Osteocyte (in vitro differentiated cells): ENCODE results near the gene MEF2B. TPM values are rescaled to one million over a fixed set of nuclear protein-coding genes. Genes with fewer than 3 reads are reported as not detected.
"Not testable (repeated sequence)": the region's sequence is repeated elsewhere in the genome, so short reads cannot be mapped to it uniquely, and the experiment has no call there.

Experiments
- DNase-seq: peaks from one replicate; pipeline ENCODE4 v3.0.0; 2021; ENCODE audit warnings: mixed read lengths; ENCODE audit not compliant: unreplicated experiment; ENCODE audit errors: extremely low spot score
- H3K27ac Mint-ChIP-seq: one replicate; pipeline ENCODE4 v1.8.0; 2021; ENCODE audit warnings: mild to moderate bottlenecking, mixed read lengths; ENCODE audit not compliant: unreplicated experiment
- H3K27me3 Mint-ChIP-seq: one replicate; pipeline ENCODE4 v1.8.0; 2021; ENCODE audit warnings: mixed read lengths; ENCODE audit not compliant: unreplicated experiment
- H3K36me3 Mint-ChIP-seq: one replicate; pipeline ENCODE4 v1.8.0; 2021; ENCODE audit warnings: mixed read lengths; ENCODE audit not compliant: unreplicated experiment
- H3K4me1 Mint-ChIP-seq: one replicate; pipeline ENCODE4 v1.8.0; 2021; ENCODE audit warnings: mixed read lengths; ENCODE audit not compliant: unreplicated experiment
- H3K4me3 Mint-ChIP-seq: one replicate; pipeline ENCODE4 v1.8.0; 2021; ENCODE audit warnings: mild to moderate bottlenecking, moderate library complexity, mixed read lengths; ENCODE audit not compliant: unreplicated experiment
- H3K9me3 Mint-ChIP-seq: one replicate; pipeline ENCODE4 v1.8.0; 2021; ENCODE audit warnings: mixed read lengths; ENCODE audit not compliant: unreplicated experiment
- CTCF ChIP-seq: fragments of 200-600 bp; sonication (generic); IDR thresholded peaks from 2 replicates; pipeline ENCODE4 v1.5.0; 2021; ENCODE audit warnings: antibody characterized with exemption, mild to moderate bottlenecking, moderate library complexity
- total RNA-seq: library from RNA; stranded (reverse); gene quantifications from 2 replicates; pipeline ENCODE4 v1.2.1, GENCODE V29; 2021

The MEF2B gene
- total RNA-seq, 1 donor from 2014 or later = 1.6 TPM

GRCh38 chr19:19111136-19111835 lies 58.8 kb downstream of the MEF2B start:
- Mint-ChIP-seq H3K9me3 (no peaks in the 10 kb centered on the region), H3K4me1 (peaks cover 8% of the 10 kb centered on the region), H3K4me3 (no peak overlapping the region), H3K36me3 (peaks cover 2% of the 10 kb centered on the region), H3K27me3 (no peaks in the 10 kb centered on the region), H3K27ac (no peak overlapping the region)
- no peak for DNase-seq
- TF ChIP-seq CTCF = no peak

- Mint-ChIP-seq H3K4me3 (no peak overlapping the region), H3K9me3 (no peaks in the 10 kb centered on the region), H3K27ac (no peak overlapping the region), H3K27me3 (no peaks in the 10 kb centered on the region), H3K36me3 (peaks cover 2% of the 10 kb centered on the region), H3K4me1 (peaks cover 13% of the 10 kb centered on the region)
- peak; percentile 39 for TF ChIP-seq CTCF
- DNase-seq = no peak
Observed at GRCh38 chr19:19110410-19111135, 59.5 kb downstream of the MEF2B start.

GRCh38 chr19:19109601-19110000 lies 60.5 kb downstream of the MEF2B start:
- Mint-ChIP-seq H3K27ac (no peak overlapping the region), H3K4me1 (peaks cover 21% of the 10 kb centered on the region), H3K27me3 (no peaks in the 10 kb centered on the region), H3K9me3 (no peaks in the 10 kb centered on the region), H3K4me3 (no peak overlapping the region), H3K36me3 (peaks cover 2% of the 10 kb centered on the region)
- TF ChIP-seq CTCF = no peak
- DNase-seq = no peak

GRCh38 chr19:19107654-19108053 lies 62.4 kb downstream of the MEF2B start:
- TF ChIP-seq CTCF = no peak
- H3K4me3 Mint-ChIP-seq = no peak overlapping the region
- no peaks in the 10 kb centered on the region for H3K27me3 Mint-ChIP-seq
- no peaks in the 10 kb centered on the region for H3K9me3 Mint-ChIP-seq
- DNase-seq = no peak
- H3K36me3 Mint-ChIP-seq = peaks cover 2% of the 10 kb centered on the region
- H3K27ac Mint-ChIP-seq = no peak overlapping the region
- H3K4me1 Mint-ChIP-seq = peaks cover 21% of the 10 kb centered on the region

GRCh38 chr19:19106938-19107337 lies 63.1 kb downstream of the MEF2B start:
- not testable (repeated sequence) for H3K27ac Mint-ChIP-seq, H3K4me3 Mint-ChIP-seq, DNase-seq, H3K36me3 Mint-ChIP-seq, H3K27me3 Mint-ChIP-seq, H3K9me3 Mint-ChIP-seq
- H3K4me1 Mint-ChIP-seq = peaks cover 21% of the 10 kb centered on the region
